Liver (tissue), 9 donors: ENCODE results near the gene SPHK1. TPM values are rescaled to one million over a fixed set of nuclear protein-coding genes. Genes with fewer than 3 reads are reported as not detected.

ENCODE experiments used
- DNase-seq: peaks from one replicate; pipeline ENCODE4 v3.0.0-alpha.2; 2017; ENCODE audit warnings: low spot score
- H3K27ac ChIP-seq, 2 donors: one replicate each; pipeline ENCODE4 v1.7.0; 2013; ENCODE audit warnings: inconsistent platforms in 2 of 2, low read length in 2 of 2, control low read depth in 1 of 2, low read depth in 1 of 2, mild to moderate bottlenecking in 1 of 2
- H3K27me3 ChIP-seq, 4 donors: one replicate each; pipeline versions ENCODE4 v1.6.1 to v1.7.0; 2013; ENCODE audit warnings: low read length in 3 of 4, inconsistent platforms in 1 of 4, mild to moderate bottlenecking in 1 of 4, moderate library complexity in 1 of 4; ENCODE audit not compliant: control insufficient read depth in 4 of 4, insufficient read depth in 4 of 4
- H3K36me3 ChIP-seq, 4 donors: one replicate each; pipeline versions ENCODE4 v1.6.1 to v1.7.0; 2013; ENCODE audit warnings: low read length in 3 of 4, mild to moderate bottlenecking in 3 of 4, low read depth in 1 of 4, moderate library complexity in 1 of 4; ENCODE audit not compliant: control insufficient read depth in 4 of 4, insufficient read depth in 3 of 4
- H3K4me1 ChIP-seq, 4 donors: one replicate each; pipeline versions ENCODE4 v1.6.1 to v1.7.0; 2013; ENCODE audit warnings: low read length in 3 of 4, mild to moderate bottlenecking in 3 of 4, moderate library complexity in 1 of 4; ENCODE audit not compliant: control insufficient read depth in 4 of 4, insufficient read depth in 4 of 4
- H3K4me3 ChIP-seq, 3 donors: one replicate each; pipeline versions ENCODE4 v1.6.1 to v1.7.0; 2013; ENCODE audit warnings: low read length in 3 of 3, control low read depth in 1 of 3, low read depth in 1 of 3, mild to moderate bottlenecking in 1 of 3
- H3K9ac ChIP-seq, 2 donors: one replicate each; pipeline ENCODE4 v1.7.0; 2013; ENCODE audit warnings: low read length in 2 of 2, mild to moderate bottlenecking in 2 of 2, moderate library complexity in 2 of 2, control low read depth in 1 of 2, low read depth in 1 of 2
- H3K9me3 ChIP-seq, 4 donors: one replicate each; pipeline versions ENCODE4 v1.6.1 to v1.7.0; 2013; ENCODE audit warnings: low read length in 3 of 4; ENCODE audit not compliant: control insufficient read depth in 4 of 4
- EGR1 ChIP-seq, 2 donors: IDR thresholded peaks; 2 replicates each; pipeline ENCODE4 v1.6.1; 2016 to 2018; ENCODE audit warnings: antibody characterized with exemption in 2 of 2, low read depth in 2 of 2
- FOXA2 ChIP-seq: IDR thresholded peaks from 2 replicates; pipeline ENCODE4 v1.6.1; 2016; ENCODE audit warnings: antibody characterized with exemption
- GABPA ChIP-seq, 2 donors: IDR thresholded peaks in 1 of 2; conservative IDR thresholded peaks in 1 of 2; 2 replicates each; pipeline ENCODE4 v1.6.1; 2016; ENCODE audit warnings: antibody characterized with exemption in 2 of 2, mild to moderate bottlenecking in 1 of 2, moderate library complexity in 1 of 2
- HNF4A ChIP-seq, 2 donors: conservative IDR thresholded peaks; 2 replicates each; pipeline ENCODE4 v1.6.1; 2016; ENCODE audit warnings: antibody characterized with exemption in 2 of 2, mild to moderate bottlenecking in 2 of 2
- HNF4G ChIP-seq: IDR thresholded peaks from 2 replicates; pipeline ENCODE4 v1.6.1; 2016; ENCODE audit warnings: antibody characterized with exemption
- JUND ChIP-seq, 2 donors: IDR thresholded peaks; 2 replicates each; pipeline ENCODE4 v1.6.1; 2016; ENCODE audit warnings: antibody characterized with exemption in 2 of 2
- NR2F2 ChIP-seq: IDR thresholded peaks from 2 replicates; pipeline ENCODE4 v1.6.1; 2016; ENCODE audit warnings: antibody characterized with exemption
- RXRA ChIP-seq, 2 donors: IDR thresholded peaks; 2 replicates each; pipeline ENCODE4 v1.6.1; 2017 to 2018; ENCODE audit warnings: antibody characterized with exemption in 2 of 2, mild to moderate bottlenecking in 1 of 2
- SP1 ChIP-seq: IDR thresholded peaks from 2 replicates; pipeline ENCODE4 v1.6.1; 2018; ENCODE audit warnings: antibody characterized with exemption, mild to moderate bottlenecking
- TAF1 ChIP-seq: conservative IDR thresholded peaks from 2 replicates; pipeline ENCODE4 v1.6.1; 2016; ENCODE audit warnings: antibody characterized with exemption, mild to moderate bottlenecking
- YY1 ChIP-seq: IDR thresholded peaks from 2 replicates; pipeline ENCODE4 v1.6.1; 2016; ENCODE audit warnings: antibody characterized with exemption, mild to moderate bottlenecking
- WGBS: extraction: QIAGEN DNeasy Blood & Tissue Kit; methylation state at CpG from one replicate; pipeline ENCODE4 v1.1.7; 2013; 5-methylcytosine and 5-hydroxymethylcytosine counted together
- polyA plus RNA-seq, 2 donors: library from polyadenylated mRNA; stranded (reverse) in 1 of 2; unstranded in 1 of 2; fragments of 200-250 nt in 1 of 2; fragments of >200 nt in 1 of 2; fragmentation: Nextera tagmentation in 1 of 2; extraction: Ambion mirVana in 1 of 2; gene quantifications; one replicate each; pipeline versions ENCODE4 v1.2.1 to v1.2.3, GENCODE V29; 2013 to 2015
- total RNA-seq, 2 donors: library from RNA; depleted of rRNA; stranded (reverse); fragments of >200 nt; gene quantifications; one replicate each; pipeline ENCODE4 v1.2.3, GENCODE V29; 2014
- TF ChIP-seq, protein P1 (sequence below): IDR thresholded peaks from 2 replicates; pipeline ENCODE4 v1.6.1; 2016; ENCODE audit warnings: antibody characterized with exemption
- TF ChIP-seq, protein P2 (sequence below): IDR thresholded peaks from 2 replicates; pipeline ENCODE4 v1.6.1; 2016; ENCODE audit warnings: antibody characterized with exemption, mild to moderate bottlenecking
- TF ChIP-seq, protein P3 (sequence below): fragments of 150-350 bp; IDR thresholded peaks from 2 replicates; pipeline ENCODE4 v1.5.1; 2017; ENCODE audit warnings: improper control_type of control experiment, low read depth, low read length; ENCODE audit not compliant: missing input control
- donor health status: healthy.
- donor health status: healthy.
- donor health status: healthy.
- donor health status: healthy.
- donor health status: healthy.

SPHK1 gene, protein sequence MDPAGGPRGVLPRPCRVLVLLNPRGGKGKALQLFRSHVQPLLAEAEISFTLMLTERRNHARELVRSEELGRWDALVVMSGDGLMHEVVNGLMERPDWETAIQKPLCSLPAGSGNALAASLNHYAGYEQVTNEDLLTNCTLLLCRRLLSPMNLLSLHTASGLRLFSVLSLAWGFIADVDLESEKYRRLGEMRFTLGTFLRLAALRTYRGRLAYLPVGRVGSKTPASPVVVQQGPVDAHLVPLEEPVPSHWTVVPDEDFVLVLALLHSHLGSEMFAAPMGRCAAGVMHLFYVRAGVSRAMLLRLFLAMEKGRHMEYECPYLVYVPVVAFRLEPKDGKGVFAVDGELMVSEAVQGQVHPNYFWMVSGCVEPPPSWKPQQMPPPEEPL
- total RNA-seq (10 to 100 TPM in 1 of 2 donors, under 1 TPM in 1; 0.92 to 11.4 TPM), polyA plus RNA-seq (1 to 10 TPM in 1 of 2 donors, under 1 TPM in 1; 0.89 to 1.3 TPM)

DNA sequence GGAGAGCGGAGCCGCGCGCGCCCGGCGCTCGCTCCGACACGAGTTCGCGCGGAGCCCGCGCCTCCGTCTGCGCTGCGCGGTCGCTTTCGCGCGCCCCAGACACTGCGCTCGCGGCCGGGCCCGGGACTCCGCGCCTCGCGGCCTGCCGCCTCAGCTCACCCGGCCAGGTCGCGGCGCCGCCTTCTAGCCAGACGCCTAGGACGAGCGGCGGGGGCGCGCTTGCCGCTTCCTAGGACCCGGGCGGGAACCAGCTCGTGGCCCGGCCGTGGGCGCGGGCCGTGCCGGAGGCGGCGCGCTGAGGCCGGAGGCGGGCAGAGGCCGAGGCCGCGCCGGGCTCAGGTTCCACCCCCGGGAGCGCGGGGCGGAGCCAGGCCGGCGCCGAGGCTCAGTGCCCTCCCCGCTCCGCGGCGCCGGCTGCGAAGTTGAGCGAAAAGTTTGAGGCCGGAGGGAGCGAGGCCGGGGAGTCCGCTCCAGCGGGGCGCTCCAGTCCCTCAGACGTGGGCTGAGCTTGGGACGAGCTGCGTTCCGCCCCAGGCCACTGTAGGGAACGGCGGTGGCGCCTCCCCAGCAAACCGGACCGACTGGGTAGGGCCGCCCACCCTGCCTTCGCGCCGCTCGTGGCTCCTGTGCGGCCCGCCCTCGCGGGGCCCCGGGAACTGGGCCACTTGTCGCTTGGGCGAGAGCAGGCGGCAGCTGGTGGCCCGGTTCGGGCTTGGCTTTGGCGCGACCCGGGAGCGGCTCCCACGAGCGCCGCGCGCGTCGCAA, at the start of gene SPHK1:
Gene SPHK1 (plus strand): TSS at position 388 of the 765 bp plus-strand sequence. CDS start 1,036 bp downstream, outside the sequence.
- under 1% methylated on average over 118 of the region's 118 CpGs for WGBS
- Histone ChIP-seq H3K4me1 (peaks cover 14 to 40% (median 29%) of the 10 kb centered on the region in 4 donors), H3K27me3 (no peaks in the 10 kb centered on the region), H3K4me3 (peak within 1 kb of the TSS; percentile 35 to 54 (median 46)), H3K9me3 (no peaks in the 10 kb centered on the region), H3K27ac (peak within 1 kb of the TSS; percentile 51 to 67), H3K36me3 (no peaks in the 10 kb centered on the region), H3K9ac (peak within 1 kb of the TSS in 1 of 2 donors; percentile 39)
- TF ChIP-seq, protein P1, sequence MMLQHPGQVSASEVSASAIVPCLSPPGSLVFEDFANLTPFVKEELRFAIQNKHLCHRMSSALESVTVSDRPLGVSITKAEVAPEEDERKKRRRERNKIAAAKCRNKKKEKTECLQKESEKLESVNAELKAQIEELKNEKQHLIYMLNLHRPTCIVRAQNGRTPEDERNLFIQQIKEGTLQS, result no peak
- no peak for TF ChIP-seq GABPA (IDR thresholded peaks at IDR 0.05 in 1 of 2, conservative IDR thresholded peaks at IDR 0.05 in 1 of 2)
- TF ChIP-seq, protein P2, sequence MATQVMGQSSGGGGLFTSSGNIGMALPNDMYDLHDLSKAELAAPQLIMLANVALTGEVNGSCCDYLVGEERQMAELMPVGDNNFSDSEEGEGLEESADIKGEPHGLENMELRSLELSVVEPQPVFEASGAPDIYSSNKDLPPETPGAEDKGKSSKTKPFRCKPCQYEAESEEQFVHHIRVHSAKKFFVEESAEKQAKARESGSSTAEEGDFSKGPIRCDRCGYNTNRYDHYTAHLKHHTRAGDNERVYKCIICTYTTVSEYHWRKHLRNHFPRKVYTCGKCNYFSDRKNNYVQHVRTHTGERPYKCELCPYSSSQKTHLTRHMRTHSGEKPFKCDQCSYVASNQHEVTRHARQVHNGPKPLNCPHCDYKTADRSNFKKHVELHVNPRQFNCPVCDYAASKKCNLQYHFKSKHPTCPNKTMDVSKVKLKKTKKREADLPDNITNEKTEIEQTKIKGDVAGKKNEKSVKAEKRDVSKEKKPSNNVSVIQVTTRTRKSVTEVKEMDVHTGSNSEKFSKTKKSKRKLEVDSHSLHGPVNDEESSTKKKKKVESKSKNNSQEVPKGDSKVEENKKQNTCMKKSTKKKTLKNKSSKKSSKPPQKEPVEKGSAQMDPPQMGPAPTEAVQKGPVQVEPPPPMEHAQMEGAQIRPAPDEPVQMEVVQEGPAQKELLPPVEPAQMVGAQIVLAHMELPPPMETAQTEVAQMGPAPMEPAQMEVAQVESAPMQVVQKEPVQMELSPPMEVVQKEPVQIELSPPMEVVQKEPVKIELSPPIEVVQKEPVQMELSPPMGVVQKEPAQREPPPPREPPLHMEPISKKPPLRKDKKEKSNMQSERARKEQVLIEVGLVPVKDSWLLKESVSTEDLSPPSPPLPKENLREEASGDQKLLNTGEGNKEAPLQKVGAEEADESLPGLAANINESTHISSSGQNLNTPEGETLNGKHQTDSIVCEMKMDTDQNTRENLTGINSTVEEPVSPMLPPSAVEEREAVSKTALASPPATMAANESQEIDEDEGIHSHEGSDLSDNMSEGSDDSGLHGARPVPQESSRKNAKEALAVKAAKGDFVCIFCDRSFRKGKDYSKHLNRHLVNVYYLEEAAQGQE, result no peak
- TF ChIP-seq YY1, result no peak
- no peak for TF ChIP-seq EGR1 (IDR thresholded peaks at IDR 0.05; ENCODE audit: low read depth in 2 of 2)
- TF ChIP-seq, protein P3, sequence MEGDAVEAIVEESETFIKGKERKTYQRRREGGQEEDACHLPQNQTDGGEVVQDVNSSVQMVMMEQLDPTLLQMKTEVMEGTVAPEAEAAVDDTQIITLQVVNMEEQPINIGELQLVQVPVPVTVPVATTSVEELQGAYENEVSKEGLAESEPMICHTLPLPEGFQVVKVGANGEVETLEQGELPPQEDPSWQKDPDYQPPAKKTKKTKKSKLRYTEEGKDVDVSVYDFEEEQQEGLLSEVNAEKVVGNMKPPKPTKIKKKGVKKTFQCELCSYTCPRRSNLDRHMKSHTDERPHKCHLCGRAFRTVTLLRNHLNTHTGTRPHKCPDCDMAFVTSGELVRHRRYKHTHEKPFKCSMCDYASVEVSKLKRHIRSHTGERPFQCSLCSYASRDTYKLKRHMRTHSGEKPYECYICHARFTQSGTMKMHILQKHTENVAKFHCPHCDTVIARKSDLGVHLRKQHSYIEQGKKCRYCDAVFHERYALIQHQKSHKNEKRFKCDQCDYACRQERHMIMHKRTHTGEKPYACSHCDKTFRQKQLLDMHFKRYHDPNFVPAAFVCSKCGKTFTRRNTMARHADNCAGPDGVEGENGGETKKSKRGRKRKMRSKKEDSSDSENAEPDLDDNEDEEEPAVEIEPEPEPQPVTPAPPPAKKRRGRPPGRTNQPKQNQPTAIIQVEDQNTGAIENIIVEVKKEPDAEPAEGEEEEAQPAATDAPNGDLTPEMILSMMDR, result no peak
- no peak for TF ChIP-seq TAF1
- no peak for TF ChIP-seq RXRA (IDR thresholded peaks at IDR 0.05)
- no peak for TF ChIP-seq HNF4A (conservative IDR thresholded peaks at IDR 0.05)
- no peak for TF ChIP-seq SP1
- peak; percentile 81 for DNase-seq

DNA sequence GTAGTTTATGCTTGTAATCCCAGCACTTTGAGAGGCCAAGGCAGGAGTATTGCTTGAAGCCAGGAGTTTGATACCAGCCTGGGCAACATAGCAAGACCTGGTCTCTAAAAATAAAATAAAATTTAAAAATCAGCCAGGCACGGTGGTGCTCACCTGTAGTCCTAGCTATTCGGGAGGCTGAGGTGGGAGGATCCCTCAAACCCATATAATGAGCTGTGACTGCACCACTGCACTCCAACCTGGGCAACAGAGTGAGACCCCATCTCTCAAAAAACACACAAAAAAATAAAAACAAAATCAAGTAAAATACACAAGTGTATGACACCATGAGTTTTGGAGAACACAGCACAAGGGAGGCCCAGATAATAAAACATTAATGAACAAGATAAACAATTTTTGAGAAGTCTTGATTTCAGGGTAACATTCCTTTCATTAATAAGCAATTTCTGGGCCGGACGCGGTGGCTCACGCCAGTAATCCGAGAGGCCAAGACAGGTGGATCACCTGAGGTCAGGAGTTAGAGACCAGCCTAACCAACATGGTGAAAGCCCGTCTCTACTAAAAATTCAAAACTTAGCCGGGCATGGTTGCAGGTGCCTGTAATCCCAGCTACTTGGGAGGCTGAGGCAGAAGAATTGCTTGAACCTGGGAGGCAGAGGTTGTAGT, 48.6 kb upstream of the SPHK1 start:
- H3K36me3 ChIP-seq, result peaks cover 4 to 7% (median 6%) of the 10 kb centered on the region in 4 donors
- no peak overlapping the region for H3K4me3 ChIP-seq
- no peaks in the 10 kb centered on the region for H3K9me3 ChIP-seq
- H3K9ac ChIP-seq, result no peak overlapping the region
- H3K27ac ChIP-seq, result no peak overlapping the region
- peaks cover 0 to 6% (median 4%) of the 10 kb centered on the region in 4 donors for H3K4me1 ChIP-seq
- 96% methylated on average over 9 of the region's 9 CpGs for WGBS
- H3K27me3 ChIP-seq, result no peaks in the 10 kb centered on the region
- no peak for DNase-seq
- TF ChIP-seq RXRA (IDR thresholded peaks at IDR 0.05) (no peak), HNF4A (conservative IDR thresholded peaks at IDR 0.05) (no peak), TAF1 (no peak), JUND (IDR thresholded peaks at IDR 0.05) (no peak), HNF4G (no peak), NR2F2 (no peak), SP1 (no peak), FOXA2 (no peak), GABPA (IDR thresholded peaks at IDR 0.05 in 1 of 2, conservative IDR thresholded peaks at IDR 0.05 in 1 of 2) (no peak), EGR1 (IDR thresholded peaks at IDR 0.05; ENCODE audit: low read depth in 2 of 2) (no peak)
- TF ChIP-seq, protein P3, result no peak
- TF ChIP-seq, protein P2, result no peak
